GM19099 (cell line): ENCODE measurements around the gene ROBO3.

Experiments used
- POLR2A ChIP-seq: IDR thresholded peaks from 3 replicates; pipeline ENCODE4 v1.6.1; 2011; ENCODE audit warnings: low read depth; ENCODE audit not compliant: insufficient read length; ENCODE audit errors: extremely low read depth

The ROBO3 gene

GRCh38 chr11:124865902-124866851 is 945 bp downstream of the ROBO3 start:
- TF ChIP-seq POLR2A, result no peak

GRCh38 chr11:124867700-124868099 is 2.5 kb downstream of the ROBO3 start:
- TF ChIP-seq POLR2A, result no peak

- TF ChIP-seq POLR2A, result no peak
These were observed 3.4 kb downstream of the ROBO3 start for GRCh38 chr11:124868331-124869274.

GRCh38 chr11:124869331-124869730 is 4.1 kb downstream of the ROBO3 start:
- no peak for TF ChIP-seq POLR2A

GRCh38 chr11:124869856-124870387 is 4.7 kb downstream of the ROBO3 start:
- TF ChIP-seq POLR2A, result no peak

GRCh38 chr11:124870430-124870829 is 5.2 kb downstream of the ROBO3 start:
- no peak for TF ChIP-seq POLR2A

- no peak for TF ChIP-seq POLR2A
These were observed 7.0 kb downstream of the ROBO3 start for GRCh38 chr11:124872280-124872679.

- TF ChIP-seq POLR2A, result no peak
These were observed 7.5 kb downstream of the ROBO3 start for GRCh38 chr11:124872741-124873140.

GRCh38 chr11:124873951-124874350 is 8.7 kb downstream of the ROBO3 start:
- no peak for TF ChIP-seq POLR2A

GRCh38 chr11:124874571-124875255 is 9.5 kb downstream of the ROBO3 start:
- TF ChIP-seq POLR2A, result no peak

- TF ChIP-seq POLR2A, result no peak
These were observed 10.2 kb downstream of the ROBO3 start for GRCh38 chr11:124875401-124875800.

- no peak for TF ChIP-seq POLR2A
These were observed 10.9 kb downstream of the ROBO3 start for GRCh38 chr11:124875943-124876817.

- TF ChIP-seq POLR2A, result no peak
These were observed 11.8 kb downstream of the ROBO3 start for GRCh38 chr11:124876818-124877630.
